Lower lobe of right lung (tissue), 2 donors: Measurements from ENCODE around the gene AFP. TPM values are rescaled to one million over a fixed set of nuclear protein-coding genes. Genes with fewer than 3 reads are reported as not detected.

Experiments
- ATAC-seq, 2 donors: fragments of 200-7000 bp; cut with Tn5 transposase; one replicate each; pipeline ENCODE4 v1.9.1; 2020 to 2022; ENCODE audit warnings: mild to moderate bottlenecking in 2 of 2, moderate library complexity in 2 of 2
- DNase-seq: peaks from one replicate; pipeline ENCODE4 v3.0.0-alpha.2; 2020
- H3K27ac ChIP-seq: fragments of 200-600 bp; one replicate; pipeline ENCODE4 v1.8.0; 2022
- H3K27me3 ChIP-seq: fragments of 200-600 bp; one replicate; pipeline ENCODE4 v1.8.0; 2022; ENCODE audit warnings: low read depth
- H3K36me3 ChIP-seq: fragments of 200-600 bp; one replicate; pipeline ENCODE4 v1.8.0; 2022; ENCODE audit warnings: mild to moderate bottlenecking
- H3K4me1 ChIP-seq: fragments of 200-600 bp; one replicate; pipeline ENCODE4 v1.8.0; 2022
- H3K4me3 ChIP-seq: fragments of 200-600 bp; one replicate; pipeline ENCODE4 v1.8.0; 2022; ENCODE audit warnings: mild to moderate bottlenecking
- H3K9me3 ChIP-seq: fragments of 200-600 bp; one replicate; pipeline ENCODE4 v1.8.0; 2022
- intact Hi-C: fragments of 100-400 bp; cut with DNase I; formaldehyde crosslinking; loops from one replicate; pipeline ENCODE4 v1.11.0; 2022
- total RNA-seq: library from RNA; stranded (reverse); fragmentation: NEBNext Ultra II Directional; extraction: Animal tissue kit (Norgen Biotek cat#: 25700); gene quantifications from one replicate; pipeline ENCODE4 v1.2.1, GENCODE V29; 2021
- TF ChIP-seq, protein P1 (sequence below): fragments of 200-600 bp; IDR thresholded peaks from one replicate; pipeline ENCODE4 v1.8.0; 2022; ENCODE audit warnings: antibody characterized with exemption, mild to moderate bottlenecking
- donor health status: DM: no; HTN: yes; CAD: no; lungs with severe emphysema.

Gene AFP
- total RNA-seq, 1 donor from 2014 or later, result not detected

DNA sequence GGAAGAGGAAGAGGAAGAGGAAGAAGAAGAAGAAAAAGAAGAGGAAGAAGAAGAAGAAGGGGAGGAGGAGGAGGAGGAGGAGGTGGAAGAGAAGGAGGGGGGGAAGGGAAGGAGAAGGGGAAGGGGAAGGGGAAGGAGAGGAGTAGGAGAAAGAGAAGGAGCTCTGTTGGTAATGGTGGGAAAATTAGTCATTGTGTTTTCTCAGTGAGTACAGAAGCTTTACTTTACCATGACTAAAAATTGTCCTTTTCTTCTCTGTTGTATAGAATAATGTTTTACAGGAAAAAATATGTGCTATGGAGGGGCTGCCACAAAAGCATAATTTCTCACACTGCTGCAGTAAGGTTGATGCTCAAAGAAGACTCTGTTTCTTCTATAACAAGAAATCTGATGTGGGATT lies 49.6 kb downstream of the AFP start:
- TF ChIP-seq, protein P1, sequence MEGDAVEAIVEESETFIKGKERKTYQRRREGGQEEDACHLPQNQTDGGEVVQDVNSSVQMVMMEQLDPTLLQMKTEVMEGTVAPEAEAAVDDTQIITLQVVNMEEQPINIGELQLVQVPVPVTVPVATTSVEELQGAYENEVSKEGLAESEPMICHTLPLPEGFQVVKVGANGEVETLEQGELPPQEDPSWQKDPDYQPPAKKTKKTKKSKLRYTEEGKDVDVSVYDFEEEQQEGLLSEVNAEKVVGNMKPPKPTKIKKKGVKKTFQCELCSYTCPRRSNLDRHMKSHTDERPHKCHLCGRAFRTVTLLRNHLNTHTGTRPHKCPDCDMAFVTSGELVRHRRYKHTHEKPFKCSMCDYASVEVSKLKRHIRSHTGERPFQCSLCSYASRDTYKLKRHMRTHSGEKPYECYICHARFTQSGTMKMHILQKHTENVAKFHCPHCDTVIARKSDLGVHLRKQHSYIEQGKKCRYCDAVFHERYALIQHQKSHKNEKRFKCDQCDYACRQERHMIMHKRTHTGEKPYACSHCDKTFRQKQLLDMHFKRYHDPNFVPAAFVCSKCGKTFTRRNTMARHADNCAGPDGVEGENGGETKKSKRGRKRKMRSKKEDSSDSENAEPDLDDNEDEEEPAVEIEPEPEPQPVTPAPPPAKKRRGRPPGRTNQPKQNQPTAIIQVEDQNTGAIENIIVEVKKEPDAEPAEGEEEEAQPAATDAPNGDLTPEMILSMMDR, result no peak
- no peaks in the 10 kb centered on the region for H3K36me3 ChIP-seq
- H3K4me3 ChIP-seq, result no peak overlapping the region
- H3K4me1 ChIP-seq, result no peaks in the 10 kb centered on the region
- no peaks in the 10 kb centered on the region for H3K27me3 ChIP-seq
- intact Hi-C loops, result no loop called here
- no peaks in the 10 kb centered on the region for H3K9me3 ChIP-seq
- DNase-seq (no peak), ATAC-seq (no peak)
- no peak overlapping the region for H3K27ac ChIP-seq

DNA sequence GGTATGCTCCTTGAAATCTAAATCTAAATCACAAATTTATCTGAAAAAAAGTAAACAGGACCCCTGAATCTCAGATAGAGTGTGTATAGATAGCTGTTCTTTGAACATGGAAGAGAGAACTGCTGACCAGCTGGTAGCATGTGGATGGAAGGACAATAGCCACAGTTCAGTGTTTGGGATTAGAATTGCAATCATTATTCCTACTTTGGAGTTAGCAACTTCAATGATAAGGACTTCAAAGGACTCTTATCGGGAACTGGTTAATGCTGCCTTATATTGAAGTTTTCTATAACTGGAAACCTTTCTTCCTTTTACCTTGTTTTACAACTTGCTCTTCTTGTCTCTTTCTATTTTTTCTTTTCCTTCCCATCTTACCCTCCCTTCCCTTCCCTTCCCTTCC lies 50.5 kb downstream of the AFP start:
- Histone ChIP-seq H3K36me3 (no peaks in the 10 kb centered on the region), H3K4me3 (no peak overlapping the region), H3K9me3 (no peaks in the 10 kb centered on the region), H3K4me1 (no peaks in the 10 kb centered on the region), H3K27me3 (no peaks in the 10 kb centered on the region), H3K27ac (no peak overlapping the region)
- DNase-seq (no peak), ATAC-seq (no peak)
- TF ChIP-seq, protein P1, result no peak
- intact Hi-C loops, result no loop called here

DNA sequence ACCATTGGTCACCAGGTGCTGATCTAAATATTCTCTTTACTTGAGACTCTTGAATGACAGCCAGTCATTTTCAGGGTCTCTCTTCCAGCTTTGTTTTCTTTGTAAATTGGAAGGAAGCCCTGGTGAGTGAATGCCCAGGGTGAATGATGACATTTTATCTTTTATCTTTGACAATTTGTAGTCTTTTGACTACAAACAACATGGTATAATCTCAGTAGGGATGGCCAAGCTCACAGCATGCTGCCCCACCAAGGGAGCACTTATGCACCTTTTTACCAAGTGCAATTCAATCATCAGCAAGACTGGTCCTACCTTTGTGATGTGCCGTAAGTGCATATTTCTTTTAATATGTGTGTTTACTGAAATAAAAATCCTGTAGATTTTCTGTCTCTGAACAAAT lies 51.2 kb downstream of the AFP start:
- Histone ChIP-seq H3K27me3 (no peaks in the 10 kb centered on the region), H3K4me3 (no peak overlapping the region), H3K4me1 (no peaks in the 10 kb centered on the region), H3K27ac (no peak overlapping the region), H3K36me3 (no peaks in the 10 kb centered on the region), H3K9me3 (no peaks in the 10 kb centered on the region)
- ATAC-seq, result no peak
- DNase-seq, result no peak
- TF ChIP-seq, protein P1, result no peak
- intact Hi-C loops, result no loop called here

DNA sequence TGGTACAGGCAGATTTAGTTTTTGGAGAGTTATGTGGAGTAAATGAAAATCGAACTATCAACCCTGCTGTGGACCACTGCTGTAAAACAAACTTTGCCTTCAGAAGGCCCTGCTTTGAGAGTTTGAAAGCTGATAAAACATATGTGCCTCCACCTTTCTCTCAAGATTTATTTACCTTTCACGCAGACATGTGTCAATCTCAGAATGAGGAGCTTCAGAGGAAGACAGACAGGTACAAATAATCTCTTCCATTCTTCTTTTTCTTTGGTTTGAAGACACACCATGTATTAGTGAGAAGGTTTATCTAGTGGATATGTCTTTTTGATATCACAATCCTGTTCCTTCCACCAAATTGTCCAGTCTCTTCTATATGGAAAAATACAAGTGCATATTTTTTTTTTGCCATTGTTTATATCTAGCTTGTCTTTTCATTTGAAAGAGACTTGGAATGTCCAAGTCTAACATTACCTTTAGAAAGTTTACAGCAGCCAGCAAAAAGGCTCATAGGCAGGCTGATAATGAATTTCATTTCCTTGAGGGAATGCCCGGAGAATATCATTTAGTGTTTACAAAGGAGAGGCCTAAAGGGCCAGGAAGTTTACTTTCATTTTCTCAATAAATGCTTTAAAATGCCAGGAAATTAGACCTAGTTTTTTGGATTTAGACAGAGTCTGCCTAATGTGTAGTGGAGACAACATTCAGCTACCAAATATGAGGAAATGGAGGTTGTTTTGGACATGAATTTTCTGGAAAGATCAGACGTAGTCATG lies 64.2 kb downstream of the AFP start:
- TF ChIP-seq, protein P1, result no peak
- Histone ChIP-seq H3K27ac (no peak overlapping the region), H3K9me3 (no peaks in the 10 kb centered on the region), H3K36me3 (no peaks in the 10 kb centered on the region), H3K4me1 (peaks cover 11% of the 10 kb centered on the region), H3K27me3 (no peaks in the 10 kb centered on the region), H3K4me3 (no peak overlapping the region)
- DNase-seq (no peak), ATAC-seq (peak in 1 of 2 donors; percentile 54)
- intact Hi-C loops, result no loop called here

DNA sequence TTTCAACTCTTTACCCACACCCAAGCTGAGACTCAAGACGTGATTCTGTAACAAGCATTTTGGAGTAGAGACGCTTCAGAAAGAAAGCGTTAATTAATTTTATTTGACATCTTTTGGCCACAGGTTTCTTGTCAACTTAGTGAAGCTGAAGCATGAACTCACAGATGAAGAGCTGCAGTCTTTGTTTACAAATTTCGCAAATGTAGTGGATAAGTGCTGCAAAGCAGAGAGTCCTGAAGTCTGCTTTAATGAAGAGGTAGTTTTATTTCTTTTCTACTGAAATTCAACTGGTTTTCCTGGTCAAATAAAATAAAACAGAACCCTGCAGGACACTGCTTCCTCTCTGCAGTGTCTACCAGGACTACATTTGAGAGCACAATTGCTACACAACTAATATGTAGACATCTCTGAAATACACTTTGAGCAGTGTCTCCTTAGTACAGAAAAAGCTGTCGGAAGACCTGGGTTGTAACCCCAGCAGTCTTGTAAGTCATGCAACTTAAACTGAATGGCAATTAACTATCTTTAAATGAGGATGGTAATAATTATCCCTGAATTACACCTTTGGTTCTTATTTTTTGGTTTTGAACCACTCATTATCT lies 65.7 kb downstream of the AFP start:
- intact Hi-C loops, result no loop called here
- H3K4me3 ChIP-seq, result no peak overlapping the region
- DNase-seq (no peak), ATAC-seq (peak in 1 of 2 donors; percentile 60)
- no peaks in the 10 kb centered on the region for H3K36me3 ChIP-seq
- H3K27me3 ChIP-seq, result no peaks in the 10 kb centered on the region
- TF ChIP-seq, protein P1, result no peak
- H3K27ac ChIP-seq, result no peak overlapping the region
- H3K9me3 ChIP-seq, result no peaks in the 10 kb centered on the region
- peaks cover 11% of the 10 kb centered on the region for H3K4me1 ChIP-seq
